ENCODE data around the gene GPI. TPM values are rescaled to one million over a fixed set of nuclear protein-coding genes. Genes with fewer than 3 reads are reported as not detected.

Gene GPI
- total and polyA plus RNA-seq, 9 of the 15 experiments (the other 6 are each of a cell fraction or from before 2014, with no cell fraction given) = 88.3 to 358 (median 122) TPM

GRCh38 chr19:34343751-34344150, 21.2 kb upstream of the GPI start:
- Histone ChIP-seq H3K4me1 (replicated peaks in 1 of 2; ENCODE audit: control insufficient read depth in 2 of 2, insufficient read depth in 2 of 2, low read length in 2 of 2) (peaks cover 0 to 3% of the 10 kb centered on the region in 2 experiments; a peak in 1 of 5 replicates), H3K27ac (ENCODE audit: extremely low read depth, low read depth, low read length) (no peak overlapping the region), H3K4me2 (ENCODE audit: insufficient read depth, low read length) (no peak overlapping the region), H3K79me2 (ENCODE audit: control insufficient read depth, insufficient read depth, low read length) (no peaks in the 10 kb centered on the region), H4K20me1 (replicated peaks; ENCODE audit: control insufficient read depth, insufficient read depth, low read length) (no peaks in the 10 kb centered on the region), H3K9me1 (ENCODE audit: control insufficient read depth, insufficient read depth, low read length) (no peaks in the 10 kb centered on the region), H3K4me3 (no peak overlapping the region), H3K36me3 (ENCODE audit: control insufficient read depth, insufficient read depth, low read length) (peaks cover 42% of the 10 kb centered on the region), H3K27me3 (ENCODE audit: control insufficient read depth in 2 of 2, insufficient read depth in 2 of 2, low read length in 2 of 2) (no peaks in the 10 kb centered on the region), H3K9ac (ENCODE audit: insufficient read depth in 1 of 2, low read depth in 2 of 2, low read length in 2 of 2) (no peak overlapping the region), H3K9me3 (replicated peaks; ENCODE audit: control insufficient read depth, insufficient read depth, low read depth, low read length) (no peaks in the 10 kb centered on the region; the same call in 1 of the 2 replicates), H2AFZ (ENCODE audit: low read depth, low read length) (no peak overlapping the region)
- ATAC-seq (no peak), FAIRE-seq (no peak), DNase-seq (ENCODE audit: extremely low read depth in 1 of 4, low spot score in 3 of 4) (no peak)
- WGBS (ENCODE audit: insufficient coverage, low coverage, missing lambda C conversion rate) = 79% methylated on average over 2 of the region's 2 CpGs
- CTCF ChIA-PET (ENCODE audit: low intra/inter-chr PET ratio) = no interaction called here
- BruUV-seq (replicated peaks) = TSS peak; percentile 22
- TF ChIP-seq TOE1 (IDR thresholded peaks at IDR 0.05; ENCODE audit: borderline replicate concordance) = no peak
- TF ChIP-seq TOE1 (CRISPR knock-in tag; IDR thresholded peaks at IDR 0.05; ENCODE audit: borderline replicate concordance, low read depth) = no peak
- TF ChIP-seq MAFK (IDR thresholded peaks at IDR 0.05; ENCODE audit: low read length) = no peak
- TF ChIP-seq ELK3 (CRISPR knock-in tag; IDR thresholded peaks at IDR 0.05) = no peak
- TF ChIP-seq ZNF354B (CRISPR knock-in tag; IDR thresholded peaks at IDR 0.05) = no peak
- no peak for TF ChIP-seq FOXK1 (CRISPR knock-in tag; IDR thresholded peaks at IDR 0.05; ENCODE audit: borderline replicate concordance)
- TF ChIP-seq ZNF232 (CRISPR knock-in tag; IDR thresholded peaks at IDR 0.05) = no peak
- intact Hi-C loops (cut with micrococcal nuclease) = loop anchor here (10.0 kb wide), 1 partner anchor 219 kb away; no protein-coding TSS in a partner anchor
- in situ Hi-C loops (cut with MboI) = no loop called here
- POLR2A ChIA-PET = no interaction called here

All from K562 (cell line).